Mucosa of rectum (tissue), 2 donors: Measurements from ENCODE around the gene IL1RAPL1.
"Not testable (repeated sequence)": the region's sequence is repeated elsewhere in the genome, so short reads cannot be mapped to it uniquely, and the experiment has no call there.

ENCODE experiments used
- H3K27ac ChIP-seq, 2 donors: one replicate each; pipeline ENCODE4 v1.7.0; 2013; ENCODE audit warnings: inconsistent platforms in 2 of 2, low read depth in 2 of 2, low read length in 2 of 2
- H3K27me3 ChIP-seq, 2 donors: one replicate each; pipeline ENCODE4 v1.7.0; 2013; ENCODE audit warnings: low read length in 2 of 2; ENCODE audit not compliant: control insufficient read depth in 2 of 2, insufficient read depth in 2 of 2
- H3K36me3 ChIP-seq, 2 donors: one replicate each; pipeline ENCODE4 v1.7.0; 2013; ENCODE audit warnings: low read length in 2 of 2; ENCODE audit not compliant: control insufficient read depth in 2 of 2, insufficient read depth in 2 of 2
- H3K4me1 ChIP-seq, 2 donors: one replicate each; pipeline ENCODE4 v1.7.0; 2013; ENCODE audit warnings: low read length in 2 of 2, mild to moderate bottlenecking in 1 of 2; ENCODE audit not compliant: control insufficient read depth in 2 of 2, insufficient read depth in 2 of 2
- H3K4me3 ChIP-seq, 2 donors: one replicate each; pipeline ENCODE4 v1.7.0; 2013; ENCODE audit warnings: low read length in 2 of 2
- H3K9ac ChIP-seq, 2 donors: one replicate each; pipeline ENCODE4 v1.7.0; 2013; ENCODE audit warnings: low read length in 2 of 2, low read depth in 1 of 2, mild to moderate bottlenecking in 1 of 2
- H3K9me3 ChIP-seq, 2 donors: one replicate each; pipeline ENCODE4 v1.7.0; 2013; ENCODE audit warnings: low read length in 2 of 2; ENCODE audit not compliant: control insufficient read depth in 2 of 2
- donor health status: healthy.
- donor health status: Normal muscosa, but diverticular disease.

IL1RAPL1 gene

GRCh38 chrX:29315931-29316330, 728.7 kb downstream of the IL1RAPL1 start:
- Histone ChIP-seq H3K9ac (no peak overlapping the region), H3K36me3 (no peaks in the 10 kb centered on the region), H3K4me1 (no peaks in the 10 kb centered on the region), H3K4me3 (no peak overlapping the region), H3K27ac (no peak overlapping the region), H3K27me3 (no peaks in the 10 kb centered on the region), H3K9me3 (no peaks in the 10 kb centered on the region)

- H3K9me3 ChIP-seq: no peaks in the 10 kb centered on the region
- no peak overlapping the region for H3K27ac ChIP-seq
- no peaks in the 10 kb centered on the region for H3K27me3 ChIP-seq
- H3K4me1 ChIP-seq: no peaks in the 10 kb centered on the region
- H3K9ac ChIP-seq: no peak overlapping the region
- H3K36me3 ChIP-seq: no peaks in the 10 kb centered on the region
- H3K4me3 ChIP-seq: no peak overlapping the region
These were observed 730.8 kb downstream of the IL1RAPL1 start for GRCh38 chrX:29318012-29318411.

GRCh38 chrX:29332429-29332828, 745.2 kb downstream of the IL1RAPL1 start:
- H3K9me3 ChIP-seq, H3K9ac ChIP-seq, H3K27ac ChIP-seq, H3K36me3 ChIP-seq, H3K4me1 ChIP-seq, H3K27me3 ChIP-seq, H3K4me3 ChIP-seq: not testable (repeated sequence)

GRCh38 chrX:29333091-29333490, 745.8 kb downstream of the IL1RAPL1 start:
- not testable (repeated sequence) for H3K9me3 ChIP-seq, H3K36me3 ChIP-seq, H3K4me3 ChIP-seq, H3K27ac ChIP-seq, H3K9ac ChIP-seq, H3K4me1 ChIP-seq, H3K27me3 ChIP-seq

DNA sequence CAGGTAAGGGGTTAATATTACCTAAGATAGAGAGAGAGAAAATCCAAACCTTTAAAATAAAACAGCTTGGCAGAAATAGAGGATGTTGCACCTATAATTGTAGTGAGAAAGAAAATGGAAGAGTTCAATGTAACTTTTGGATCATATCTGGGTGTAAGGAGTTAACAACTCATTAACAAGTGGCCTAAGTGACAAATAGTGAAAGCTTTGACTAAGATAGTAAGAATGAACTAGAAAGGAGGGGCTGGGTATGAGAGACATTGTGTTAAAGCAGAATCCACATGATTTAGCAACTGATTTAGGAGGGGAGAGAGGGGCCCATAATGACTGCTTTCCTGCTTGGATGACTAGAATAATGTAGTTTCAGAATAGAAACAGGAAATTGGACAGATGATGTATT, 761.0 kb downstream of the IL1RAPL1 start:
- Histone ChIP-seq H3K27me3 (no peaks in the 10 kb centered on the region), H3K4me3 (no peak overlapping the region), H3K9me3 (no peaks in the 10 kb centered on the region), H3K9ac (no peak overlapping the region), H3K36me3 (no peaks in the 10 kb centered on the region), H3K4me1 (no peaks in the 10 kb centered on the region), H3K27ac (no peak overlapping the region)

DNA sequence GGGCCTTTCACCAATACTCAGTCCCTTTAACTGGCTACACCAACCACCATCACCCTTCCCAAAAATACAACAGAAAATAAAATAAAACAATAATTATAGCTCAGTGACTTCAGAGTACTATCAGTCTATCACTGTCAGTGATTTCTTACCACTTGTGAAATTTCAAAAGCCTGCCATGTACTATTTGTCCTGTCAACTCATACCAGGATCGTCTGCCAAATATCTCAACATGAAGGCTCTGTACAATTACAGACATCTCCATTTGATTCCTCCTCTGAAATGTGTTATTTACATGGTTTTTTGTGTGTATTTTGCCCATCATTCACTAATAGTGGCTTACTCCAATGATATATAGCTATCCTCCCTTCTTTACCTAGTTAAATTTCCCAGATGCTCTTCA, 772.0 kb downstream of the IL1RAPL1 start:
- no peak overlapping the region for H3K27ac ChIP-seq
- H3K36me3 ChIP-seq: no peaks in the 10 kb centered on the region
- H3K27me3 ChIP-seq: no peaks in the 10 kb centered on the region
- no peak overlapping the region for H3K9ac ChIP-seq
- H3K9me3 ChIP-seq: no peaks in the 10 kb centered on the region
- H3K4me3 ChIP-seq: no peak overlapping the region
- no peaks in the 10 kb centered on the region for H3K4me1 ChIP-seq

DNA sequence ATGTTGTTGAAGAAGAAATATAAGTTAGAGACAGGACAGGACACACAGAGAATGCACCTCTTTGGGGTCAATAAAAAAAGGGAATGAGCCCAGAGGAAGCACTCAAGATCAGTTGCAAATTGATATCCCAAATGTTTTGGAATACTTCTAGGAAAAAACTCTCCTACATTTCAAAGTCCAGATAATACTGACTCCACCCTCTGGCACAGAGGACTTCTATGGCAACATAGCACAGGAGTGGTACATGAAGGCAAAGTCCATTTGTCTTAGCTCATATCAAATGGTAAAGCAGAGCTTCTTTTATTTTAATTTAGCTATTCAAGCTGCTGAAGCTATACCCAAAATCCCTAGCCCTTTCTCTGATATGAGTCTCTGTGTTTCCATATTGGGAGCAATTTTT, 787.5 kb downstream of the IL1RAPL1 start:
- H3K27me3 ChIP-seq, H3K9me3 ChIP-seq, H3K4me1 ChIP-seq, H3K27ac ChIP-seq, H3K4me3 ChIP-seq, H3K36me3 ChIP-seq, H3K9ac ChIP-seq: not testable (repeated sequence)

DNA sequence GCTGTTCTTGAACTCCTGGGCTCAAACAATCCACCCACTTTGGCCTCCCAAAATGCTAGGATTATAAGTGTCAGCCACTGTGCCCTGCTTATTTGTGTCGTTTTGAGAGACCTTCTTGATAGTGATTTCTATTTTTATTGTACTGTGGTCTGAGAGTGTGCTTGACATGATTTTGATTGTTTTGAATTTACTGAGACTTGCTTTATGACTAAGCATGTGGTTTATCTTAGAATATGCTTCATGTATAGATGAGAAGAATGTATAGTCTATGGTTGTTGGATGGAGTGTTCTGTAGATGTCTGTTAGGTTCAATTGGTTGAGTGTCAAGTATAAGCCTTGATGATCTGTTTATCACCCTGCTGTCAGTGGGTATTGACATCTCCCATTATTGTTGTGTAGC, 789.3 kb downstream of the IL1RAPL1 start:
- Histone ChIP-seq H3K4me3 (no peak overlapping the region), H3K9ac (no peak overlapping the region), H3K27me3 (no peaks in the 10 kb centered on the region), H3K9me3 (no peaks in the 10 kb centered on the region), H3K27ac (no peak overlapping the region), H3K4me1 (no peaks in the 10 kb centered on the region), H3K36me3 (no peaks in the 10 kb centered on the region)

- Histone ChIP-seq H3K27ac (no peak overlapping the region), H3K4me3 (no peak overlapping the region), H3K9me3 (no peaks in the 10 kb centered on the region), H3K9ac (no peak overlapping the region), H3K4me1 (no peaks in the 10 kb centered on the region), H3K36me3 (no peaks in the 10 kb centered on the region), H3K27me3 (no peaks in the 10 kb centered on the region)
These were observed 795.6 kb downstream of the IL1RAPL1 start for GRCh38 chrX:29382811-29383210.

DNA sequence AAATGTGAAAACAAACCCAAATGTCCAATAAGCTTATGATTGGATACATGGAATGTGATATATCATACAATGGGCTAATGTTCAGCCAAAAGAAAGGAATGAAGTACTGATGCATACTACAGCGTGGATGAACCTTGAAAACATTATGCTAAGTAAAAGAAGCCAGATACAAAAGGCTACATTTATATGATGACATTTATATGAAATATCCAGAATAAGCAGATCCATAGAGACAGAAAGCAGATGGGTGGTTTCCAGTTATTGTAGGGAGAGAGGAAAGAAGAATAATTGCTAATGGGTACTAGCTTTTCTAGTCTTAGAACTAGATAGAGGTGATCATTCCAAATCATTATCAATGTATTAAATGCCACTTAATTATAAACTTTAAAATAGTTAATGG, 801.3 kb downstream of the IL1RAPL1 start:
- H3K27me3 ChIP-seq: no peaks in the 10 kb centered on the region
- no peak overlapping the region for H3K27ac ChIP-seq
- no peak overlapping the region for H3K4me3 ChIP-seq
- H3K36me3 ChIP-seq: no peaks in the 10 kb centered on the region
- H3K9ac ChIP-seq: no peak overlapping the region
- no peaks in the 10 kb centered on the region for H3K4me1 ChIP-seq
- no peaks in the 10 kb centered on the region for H3K9me3 ChIP-seq

DNA sequence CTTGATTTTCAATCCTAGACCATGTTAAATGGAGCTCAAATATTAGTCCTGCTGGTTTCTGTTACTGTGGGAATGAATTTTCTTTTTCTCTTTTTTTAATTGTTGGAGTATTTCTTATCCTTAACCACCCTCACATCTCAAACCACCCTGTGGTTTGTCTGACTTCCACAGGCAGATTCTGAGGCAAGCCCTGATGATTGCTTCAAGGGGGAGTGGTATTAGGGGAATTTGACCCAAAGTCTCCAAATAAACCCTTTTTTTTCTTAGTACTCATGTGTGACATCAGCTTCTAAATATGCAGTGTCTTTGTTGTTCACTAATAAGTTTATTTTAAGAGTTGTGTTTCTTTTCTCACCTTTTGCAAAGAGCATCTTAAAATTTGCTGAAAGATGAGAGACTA, 810.3 kb downstream of the IL1RAPL1 start:
- Histone ChIP-seq H3K9ac (no peak overlapping the region), H3K4me3 (no peak overlapping the region), H3K9me3 (no peaks in the 10 kb centered on the region), H3K27ac (no peak overlapping the region), H3K27me3 (no peaks in the 10 kb centered on the region), H3K4me1 (no peaks in the 10 kb centered on the region), H3K36me3 (no peaks in the 10 kb centered on the region)
